Kidney epithelial cell (primary cell): ENCODE data around the gene OR4N2. TPM values are rescaled to one million over a fixed set of nuclear protein-coding genes. Genes with fewer than 3 reads are reported as not detected.
"Not testable (repeated sequence)": the region's sequence is repeated elsewhere in the genome, so short reads cannot be mapped to it uniquely, and the experiment has no call there.

Experiments
- DNase-seq: peaks from one replicate; pipeline ENCODE4 v3.0.0-alpha.2; 2010; ENCODE audit warnings: low read depth
- H3K27me3 ChIP-seq: 2 replicates; pipeline ENCODE4 v1.6.0; 2011; ENCODE audit warnings: low read length; ENCODE audit not compliant: control insufficient read depth, insufficient read depth
- H3K36me3 ChIP-seq: 2 replicates; pipeline ENCODE4 v1.5.1; 2011; ENCODE audit warnings: low read length; ENCODE audit not compliant: control insufficient read depth, insufficient read depth
- H3K4me3 ChIP-seq: 2 replicates; pipeline ENCODE4 v1.5.1; 2011; ENCODE audit warnings: low read depth, mild to moderate bottlenecking, control low read depth, low read length
- total RNA-seq: library from RNA; depleted of rRNA; stranded (reverse); fragments of >200 nt; gene quantifications from 2 replicates; pipeline ENCODE4 v1.2.3, GENCODE V29; 2015
- TF ChIP-seq, protein P1 (sequence below): IDR thresholded peaks from 2 replicates; pipeline ENCODE4 v1.5.1; 2011; ENCODE audit warnings: mild to moderate bottlenecking, moderate library complexity, low read length, control low read depth, inconsistent platforms; ENCODE audit not compliant: insufficient read depth, poor library complexity, severe bottlenecking

OR4N2 gene
- total RNA-seq, 1 donor from 2014 or later: not detected

DNA sequence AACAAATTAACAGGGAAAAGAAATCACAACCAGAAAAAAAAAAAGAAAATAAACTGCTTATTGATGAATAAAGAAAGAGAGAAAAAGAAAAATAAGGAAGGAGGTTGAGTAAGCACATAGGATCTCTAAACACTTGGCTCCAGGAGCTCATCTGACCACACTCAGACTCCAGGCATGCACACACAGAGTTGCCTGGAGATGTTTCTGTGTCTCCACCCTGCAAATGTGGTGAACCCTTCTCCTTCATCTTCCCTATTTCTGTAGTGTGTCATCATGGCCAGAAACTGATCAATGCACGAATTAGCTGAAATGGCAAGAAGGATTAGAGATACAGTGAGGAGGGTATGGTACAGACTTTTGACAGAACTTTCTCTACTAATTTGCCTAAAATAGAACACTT is 20.2 kb downstream of the OR4N2 start:
- DNase-seq: no peak
- TF ChIP-seq, protein P1, sequence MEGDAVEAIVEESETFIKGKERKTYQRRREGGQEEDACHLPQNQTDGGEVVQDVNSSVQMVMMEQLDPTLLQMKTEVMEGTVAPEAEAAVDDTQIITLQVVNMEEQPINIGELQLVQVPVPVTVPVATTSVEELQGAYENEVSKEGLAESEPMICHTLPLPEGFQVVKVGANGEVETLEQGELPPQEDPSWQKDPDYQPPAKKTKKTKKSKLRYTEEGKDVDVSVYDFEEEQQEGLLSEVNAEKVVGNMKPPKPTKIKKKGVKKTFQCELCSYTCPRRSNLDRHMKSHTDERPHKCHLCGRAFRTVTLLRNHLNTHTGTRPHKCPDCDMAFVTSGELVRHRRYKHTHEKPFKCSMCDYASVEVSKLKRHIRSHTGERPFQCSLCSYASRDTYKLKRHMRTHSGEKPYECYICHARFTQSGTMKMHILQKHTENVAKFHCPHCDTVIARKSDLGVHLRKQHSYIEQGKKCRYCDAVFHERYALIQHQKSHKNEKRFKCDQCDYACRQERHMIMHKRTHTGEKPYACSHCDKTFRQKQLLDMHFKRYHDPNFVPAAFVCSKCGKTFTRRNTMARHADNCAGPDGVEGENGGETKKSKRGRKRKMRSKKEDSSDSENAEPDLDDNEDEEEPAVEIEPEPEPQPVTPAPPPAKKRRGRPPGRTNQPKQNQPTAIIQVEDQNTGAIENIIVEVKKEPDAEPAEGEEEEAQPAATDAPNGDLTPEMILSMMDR: no peak
- Histone ChIP-seq H3K4me3 (no peak overlapping the region), H3K36me3 (no peaks in the 10 kb centered on the region), H3K27me3 (no peaks in the 10 kb centered on the region)

DNA sequence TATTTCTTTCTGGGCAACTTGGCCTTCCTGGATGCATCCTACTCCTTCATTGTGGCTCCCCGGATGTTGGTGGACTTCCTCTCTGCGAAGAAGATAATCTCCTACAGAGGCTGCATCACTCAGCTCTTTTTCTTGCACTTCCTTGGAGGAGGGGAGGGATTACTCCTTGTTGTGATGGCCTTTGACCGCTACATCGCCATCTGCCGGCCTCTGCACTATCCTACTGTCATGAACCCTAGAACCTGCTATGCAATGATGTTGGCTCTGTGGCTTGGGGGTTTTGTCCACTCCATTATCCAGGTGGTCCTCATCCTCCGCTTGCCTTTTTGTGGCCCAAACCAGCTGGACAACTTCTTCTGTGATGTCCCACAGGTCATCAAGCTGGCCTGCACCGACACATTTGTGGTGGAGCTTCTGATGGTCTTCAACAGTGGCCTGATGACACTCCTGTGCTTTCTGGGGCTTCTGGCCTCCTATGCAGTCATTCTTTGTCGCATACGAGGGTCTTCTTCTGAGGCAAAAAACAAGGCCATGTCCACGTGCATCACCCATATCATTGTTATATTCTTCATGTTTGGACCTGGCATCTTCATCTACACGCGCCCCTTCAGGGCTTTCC is 24.2 kb downstream of the OR4N2 start:
- not testable (repeated sequence) for H3K27me3 ChIP-seq, H3K4me3 ChIP-seq, H3K36me3 ChIP-seq, DNase-seq

DNA sequence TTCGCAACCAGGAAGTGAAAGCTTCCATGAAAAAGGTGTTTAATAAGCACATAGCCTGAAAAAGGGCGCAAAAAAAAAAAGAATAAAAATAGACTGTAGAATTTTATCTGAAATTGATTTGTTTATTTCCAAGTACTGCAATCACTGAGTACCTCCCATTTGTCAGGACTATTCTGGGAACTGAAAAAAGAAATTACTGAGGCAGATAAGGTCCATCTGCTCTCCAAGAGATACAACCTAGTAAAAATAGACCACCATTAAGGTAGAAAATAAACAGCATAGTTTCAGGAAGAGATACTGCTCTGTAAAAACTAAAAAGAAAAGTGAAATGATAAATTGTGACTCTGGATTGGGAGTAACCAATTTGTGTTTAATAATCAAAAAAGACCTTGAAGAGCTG is 24.7 kb downstream of the OR4N2 start:
- TF ChIP-seq, protein P1: no peak
- no peaks in the 10 kb centered on the region for H3K36me3 ChIP-seq

DNA sequence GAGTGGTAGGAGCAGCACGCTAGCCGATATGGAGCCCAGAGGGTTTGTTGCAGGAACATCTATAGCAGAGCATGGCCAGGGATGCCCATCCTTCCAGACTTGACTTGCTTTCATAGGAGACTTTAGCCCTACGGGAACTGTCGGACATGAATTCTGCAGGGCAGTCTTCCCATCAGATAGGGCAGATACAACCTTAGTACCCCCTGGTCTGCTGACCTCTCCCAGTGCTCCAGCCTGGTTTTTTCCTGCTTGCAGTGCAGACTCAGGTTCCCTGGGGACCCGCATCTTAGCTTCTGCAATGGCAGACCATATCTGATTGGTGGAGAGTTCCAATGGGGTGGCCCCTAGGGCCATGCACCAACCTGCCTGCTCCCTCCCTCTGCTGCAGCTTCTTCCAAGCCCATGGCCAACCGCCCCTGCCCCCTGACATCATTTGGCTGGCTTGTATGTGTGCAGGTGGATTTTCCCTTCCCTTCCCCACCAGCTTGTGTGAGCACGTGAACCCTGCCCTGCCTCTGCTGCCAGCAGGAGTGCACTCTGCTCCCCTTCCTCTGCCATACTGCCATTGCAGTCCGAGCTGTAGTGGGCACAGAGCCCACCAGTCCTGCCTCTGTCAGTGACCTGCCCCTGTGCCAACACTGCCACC is 30.8 kb downstream of the OR4N2 start:
- H3K4me3 ChIP-seq, H3K36me3 ChIP-seq, DNase-seq, H3K27me3 ChIP-seq: not testable (repeated sequence)

More for the DNA sequence above, 24.7 kb downstream of the OR4N2 start:
- Histone ChIP-seq H3K4me3 (no peak overlapping the region), H3K27me3 (no peaks in the 10 kb centered on the region)
- DNase-seq: no peak

DNA sequence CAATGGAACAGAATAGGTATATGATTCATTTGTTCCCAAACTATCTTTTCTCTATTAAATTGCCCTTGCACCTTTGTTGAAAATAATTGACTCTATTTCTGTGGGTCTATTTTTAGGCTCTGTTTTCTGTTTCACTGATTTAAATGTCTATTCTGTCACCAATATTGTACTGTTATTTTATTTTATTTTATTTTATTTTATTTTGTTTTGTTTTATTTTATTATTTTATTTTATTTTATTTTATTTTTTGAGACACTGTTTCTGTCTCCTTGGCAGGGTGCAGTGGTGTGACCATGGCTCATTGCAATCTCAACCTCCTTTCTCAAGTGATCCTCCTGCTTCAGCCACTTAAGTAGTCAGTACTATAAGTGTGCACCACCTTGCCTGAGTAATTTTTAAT is 34.9 kb downstream of the OR4N2 start:
- DNase-seq: no peak
- Histone ChIP-seq H3K36me3 (no peaks in the 10 kb centered on the region), H3K4me3 (no peak overlapping the region), H3K27me3 (no peaks in the 10 kb centered on the region)
- TF ChIP-seq, protein P1: no peak

DNA sequence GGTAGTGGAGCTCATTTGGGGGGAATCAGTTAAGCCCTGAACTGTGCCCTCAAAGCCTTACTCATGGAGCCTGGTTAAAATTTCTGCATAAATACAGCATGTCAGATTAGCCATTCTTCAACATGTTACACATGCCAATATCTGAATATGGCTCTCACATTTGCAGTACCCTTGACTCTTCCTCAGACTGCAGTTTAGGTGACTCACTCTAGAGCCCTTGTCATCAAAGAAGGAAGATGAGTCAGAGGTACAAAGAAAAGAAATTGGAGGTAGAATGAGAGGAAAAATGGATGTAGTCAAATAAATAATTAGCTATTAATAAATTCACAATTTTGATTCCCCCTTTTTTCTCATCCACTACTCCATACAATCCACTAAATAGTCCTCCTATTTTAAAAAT is 47.8 kb downstream of the OR4N2 start:
- no peaks in the 10 kb centered on the region for H3K36me3 ChIP-seq
- no peak overlapping the region for H3K4me3 ChIP-seq
- DNase-seq: no peak
- H3K27me3 ChIP-seq: no peaks in the 10 kb centered on the region
- TF ChIP-seq, protein P1: no peak

DNA sequence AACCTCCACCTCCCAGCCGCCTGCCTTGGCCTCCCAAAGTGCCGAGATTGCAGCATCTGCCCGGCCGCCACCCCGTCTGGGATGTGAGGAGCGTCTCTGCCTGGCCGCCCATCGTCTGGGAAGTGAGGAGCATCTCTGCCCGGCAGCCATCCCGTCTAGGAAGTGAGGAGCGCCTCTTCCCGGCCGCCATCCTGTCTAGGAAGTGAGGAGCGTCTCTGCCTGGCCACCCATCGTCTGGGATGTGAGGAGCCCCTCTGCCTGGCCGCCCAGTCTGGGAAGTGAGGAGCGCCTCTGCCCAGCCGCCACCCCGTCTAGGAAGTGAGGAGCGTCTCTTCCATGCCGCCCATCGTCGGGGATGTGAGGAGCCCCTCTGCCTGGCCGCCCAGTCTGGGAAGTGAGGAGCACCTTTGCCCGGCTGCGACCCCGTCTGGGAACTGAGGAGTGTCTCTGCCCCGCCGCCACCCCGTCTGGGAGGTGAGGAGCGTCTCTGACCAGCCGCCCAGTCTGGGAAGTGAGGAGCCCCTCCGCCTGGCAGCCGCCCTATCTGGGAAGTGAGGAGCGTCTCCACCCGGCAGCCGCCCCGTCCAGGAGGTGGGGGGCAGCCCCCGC is 62.6 kb downstream of the OR4N2 start:
- not testable (repeated sequence) for H3K4me3 ChIP-seq, DNase-seq, H3K36me3 ChIP-seq, H3K27me3 ChIP-seq
